CD4-positive, alpha-beta T cell (primary cell): ENCODE measurements around the gene NR1H2. TPM values are rescaled to one million over a fixed set of nuclear protein-coding genes. Genes with fewer than 3 reads are reported as not detected.

ENCODE experiments used
- ATAC-seq: fragments of 200-7000 bp; cut with Tn5 transposase; one replicate; pipeline ENCODE4 v1.10.0; 2022; ENCODE audit warnings: mild to moderate bottlenecking; ENCODE audit not compliant: poor library complexity
- CTCF ChIA-PET: fragments of 350-600 bp; sonication (Branson Sonifier 250); formaldehyde crosslinking; loops from one replicate; lab custom pipeline; 2021; ENCODE audit warnings: antibody characterized with exemption, inconsistent platforms; lab: Charles Lee
- POLR2A ChIA-PET: fragments of 350-600 bp; sonication (Branson Sonifier 250); formaldehyde crosslinking; loops from one replicate; lab custom pipeline; 2021; ENCODE audit warnings: antibody characterized with exemption, inconsistent platforms; lab: Charles Lee
- DNase-seq, 14 experiments: peaks; one replicate each; pipeline ENCODE4 v3.0.0-alpha.2; 2013 to 2020; ENCODE audit warnings: mixed read lengths in 2 of 14
- H3K27ac ChIP-seq, 2 donors: one replicate each; pipeline versions ENCODE4 v1.5.1 to v1.7.0; 2013; ENCODE audit warnings: low read length in 2 of 2, low read depth in 1 of 2, mild to moderate bottlenecking in 1 of 2
- H3K27me3 ChIP-seq, 2 experiments: 1 replicate in 1 of 2; 2 replicates in 1 of 2; pipeline versions ENCODE4 v1.6.1 to v1.7.0; 2013; ENCODE audit warnings: low read length in 2 of 2, control low read depth in 1 of 2, mild to moderate bottlenecking in 1 of 2, moderate library complexity in 1 of 2; ENCODE audit not compliant: insufficient read depth in 2 of 2, control insufficient read depth in 1 of 2
- H3K36me3 ChIP-seq: one replicate; pipeline ENCODE4 v1.6.1; 2013; ENCODE audit warnings: low read length, control low read depth; ENCODE audit not compliant: insufficient read depth
- H3K4me1 ChIP-seq: one replicate; pipeline ENCODE4 v1.6.1; 2013; ENCODE audit warnings: low read length, control low read depth; ENCODE audit not compliant: insufficient read depth
- H3K4me3 ChIP-seq: one replicate; pipeline ENCODE4 v1.5.1; 2013; ENCODE audit warnings: mild to moderate bottlenecking, low read length, moderate library complexity
- H3K9me3 ChIP-seq, 2 experiments: 1 replicate in 1 of 2; 2 replicates in 1 of 2; pipeline versions ENCODE4 v1.6.1 to v1.7.0; 2013; ENCODE audit warnings: low read length in 2 of 2, mild to moderate bottlenecking in 2 of 2, control low read depth in 1 of 2, moderate library complexity in 1 of 2; ENCODE audit not compliant: control insufficient read depth in 1 of 2, insufficient read depth in 1 of 2
- H3K27ac Mint-ChIP-seq: one replicate; pipeline ENCODE4 v1.8.0; 2020; ENCODE audit warnings: mixed read lengths
- H3K27me3 Mint-ChIP-seq: one replicate; pipeline ENCODE4 v1.8.0; 2021; ENCODE audit warnings: mixed read lengths
- H3K36me3 Mint-ChIP-seq: one replicate; pipeline ENCODE4 v1.8.0; 2021; ENCODE audit warnings: low read depth, mixed read lengths
- H3K4me1 Mint-ChIP-seq: one replicate; pipeline ENCODE4 v1.8.0; 2021; ENCODE audit warnings: low read depth, mixed read lengths
- H3K4me3 Mint-ChIP-seq: one replicate; pipeline ENCODE4 v1.8.0; 2020; ENCODE audit warnings: mild to moderate bottlenecking, mixed read lengths
- H3K9me3 Mint-ChIP-seq: one replicate; pipeline ENCODE4 v1.8.0; 2020; ENCODE audit warnings: mixed read lengths
- intact Hi-C, 2 experiments: fragments of 100-400 bp; cut with DNase I in 1 of 2; cut with micrococcal nuclease in 1 of 2; formaldehyde crosslinking; loops; one replicate each; pipeline versions ENCODE4 v1.15.1 to v1.9.0; 2023 to 2025; cut with DNase I, micrococcal nuclease
- total RNA-seq, 174 experiments: library from RNA in 2 of 174; stranded (reverse) in 2 of 174; gene quantifications; one replicate each; pipeline ENCODE4 v1.2.3 and lab custom pipeline; 2021 to 2026
- TF ChIP-seq, protein P1 (sequence below): fragments of 200-600 bp; IDR thresholded peaks from one replicate; pipeline ENCODE4 v1.8.0; 2022; ENCODE audit warnings: antibody characterized with exemption, mild to moderate bottlenecking

NR1H2 gene
- total RNA-seq, 2 experiments from 2014 or later, result 261 to 265 TPM

- H3K9me3 ChIP-seq, result peaks cover 6 to 40% of the 10 kb centered on the region in 2 experiments
- H3K27me3 ChIP-seq, result peaks cover 41 to 50% of the 10 kb centered on the region in 2 experiments
- no peaks in the 10 kb centered on the region for H3K36me3 ChIP-seq
- H3K4me1 ChIP-seq, result peaks cover 61% of the 10 kb centered on the region
- peaks cover 58% of the 10 kb centered on the region for H3K4me1 Mint-ChIP-seq
- peak overlapping the region; percentile 68 for H3K4me3 Mint-ChIP-seq
- TF ChIP-seq, protein P1, sequence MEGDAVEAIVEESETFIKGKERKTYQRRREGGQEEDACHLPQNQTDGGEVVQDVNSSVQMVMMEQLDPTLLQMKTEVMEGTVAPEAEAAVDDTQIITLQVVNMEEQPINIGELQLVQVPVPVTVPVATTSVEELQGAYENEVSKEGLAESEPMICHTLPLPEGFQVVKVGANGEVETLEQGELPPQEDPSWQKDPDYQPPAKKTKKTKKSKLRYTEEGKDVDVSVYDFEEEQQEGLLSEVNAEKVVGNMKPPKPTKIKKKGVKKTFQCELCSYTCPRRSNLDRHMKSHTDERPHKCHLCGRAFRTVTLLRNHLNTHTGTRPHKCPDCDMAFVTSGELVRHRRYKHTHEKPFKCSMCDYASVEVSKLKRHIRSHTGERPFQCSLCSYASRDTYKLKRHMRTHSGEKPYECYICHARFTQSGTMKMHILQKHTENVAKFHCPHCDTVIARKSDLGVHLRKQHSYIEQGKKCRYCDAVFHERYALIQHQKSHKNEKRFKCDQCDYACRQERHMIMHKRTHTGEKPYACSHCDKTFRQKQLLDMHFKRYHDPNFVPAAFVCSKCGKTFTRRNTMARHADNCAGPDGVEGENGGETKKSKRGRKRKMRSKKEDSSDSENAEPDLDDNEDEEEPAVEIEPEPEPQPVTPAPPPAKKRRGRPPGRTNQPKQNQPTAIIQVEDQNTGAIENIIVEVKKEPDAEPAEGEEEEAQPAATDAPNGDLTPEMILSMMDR, result no peak
- intact Hi-C loops, result loop anchor here in 1 of 2 experiments (1.0 to 10.0 kb wide), 2 partner anchors 25 to 392 kb away; partner anchors contain the start of gene CLEC11A
- ChIA-PET CTCF (no interaction called here), POLR2A (interaction anchor here (2.0 to 3.8 kb wide), 2 partner anchors 25 to 179 kb away, joined by 9 to 38 read pairs; partner anchors contain the start of gene JOSD2)
- H3K27me3 Mint-ChIP-seq, result peaks cover 58% of the 10 kb centered on the region
- H3K27ac ChIP-seq, result no peak overlapping the region
- peak in 1 of 14 experiments; percentile 41 for DNase-seq
- ATAC-seq, result no peak
- peaks cover 6% of the 10 kb centered on the region for H3K36me3 Mint-ChIP-seq
- H3K27ac Mint-ChIP-seq, result peak overlapping the region; percentile 83
- H3K9me3 Mint-ChIP-seq, result no peaks in the 10 kb centered on the region
- H3K4me3 ChIP-seq, result peak overlapping the region; percentile 70
These were observed 43.8 kb upstream of the NR1H2 start for GRCh38 chr19:50332244-50333038.

DNA sequence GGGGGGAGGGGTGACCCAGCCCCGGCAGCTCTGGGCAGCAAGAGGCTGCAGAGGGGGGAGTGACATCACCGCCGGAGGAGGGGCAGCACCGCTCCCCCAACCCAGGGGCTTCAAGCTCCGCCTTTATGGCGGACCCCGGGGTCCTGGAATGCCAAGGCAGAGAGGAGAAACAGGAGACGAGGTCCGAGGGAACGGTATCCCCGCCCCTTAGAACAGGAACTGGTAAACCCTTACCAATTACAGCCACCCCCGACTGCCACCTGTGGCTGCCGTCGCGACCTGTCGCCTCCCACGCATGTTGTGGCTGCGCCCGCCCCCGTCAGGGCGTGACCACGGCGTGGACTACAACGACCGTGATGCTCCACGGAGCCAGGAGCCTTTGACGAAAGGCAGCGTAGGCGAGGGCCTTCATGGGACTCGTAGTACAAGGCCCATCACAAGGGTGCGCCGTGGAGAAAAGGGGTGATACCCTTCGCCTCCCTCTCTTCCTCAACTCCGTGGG is 43.0 kb upstream of the NR1H2 start:
- POLR2A ChIA-PET, result interaction anchor here (0.7 to 3.8 kb wide), 6 partner anchors 14 to 472 kb away, joined by 3 to 38 read pairs (median 4); partner anchors contain the start of genes JOSD2 and POLD1
- H3K4me3 Mint-ChIP-seq, result peak overlapping the region; percentile 93
- intact Hi-C loops, result loop anchor here in 1 of 2 experiments (1.0 to 10.0 kb wide), 2 partner anchors 24 to 392 kb away; partner anchors contain the start of gene CLEC11A
- H3K36me3 ChIP-seq, result no peaks in the 10 kb centered on the region
- H3K9me3 ChIP-seq, result peaks cover 6 to 40% of the 10 kb centered on the region in 2 experiments
- peaks cover 54% of the 10 kb centered on the region for H3K27me3 Mint-ChIP-seq
- peak overlapping the region; percentile 6 to 13 for H3K27ac ChIP-seq
- DNase-seq, result peak; percentile 76 to 96 (median 86)
- H3K9me3 Mint-ChIP-seq, result no peaks in the 10 kb centered on the region
- peaks cover 53% of the 10 kb centered on the region for H3K4me1 Mint-ChIP-seq
- TF ChIP-seq, protein P1, result peak; percentile 21
- ATAC-seq, result peak; percentile 67
- peak overlapping the region; percentile 70 for H3K4me3 ChIP-seq
- H3K27me3 ChIP-seq, result peaks cover 36 to 45% of the 10 kb centered on the region in 2 experiments
- peaks cover 56% of the 10 kb centered on the region for H3K4me1 ChIP-seq
- H3K36me3 Mint-ChIP-seq, result peaks cover 6% of the 10 kb centered on the region
- H3K27ac Mint-ChIP-seq, result peak overlapping the region; percentile 83
- CTCF ChIA-PET, result interaction anchor here (1.0 to 1.2 kb wide), 3 partner anchors 24 to 308 kb away, joined by 3 to 4 read pairs (median 3); partner anchors contain the start of genes VRK3 and ZNF473
